ENCODE data around the gene PRKAR1B.
A peak's percentile ranks its signal among the peaks of the same experiment; 100 is the strongest.

The PRKAR1B gene

GRCh38 chr7:703049-703448 is 24.0 kb downstream of the PRKAR1B start:
- no peak overlapping the region for H3K4me3 ChIP-seq (ENCODE audit: low read depth, low read length)
- no peak for TF ChIP-seq CTCF (conservative IDR thresholded peaks at IDR 0.05; ENCODE audit: low read depth, low read length)
- DNase-seq (ENCODE audit: low read depth) = no peak

- no peak for TF ChIP-seq CTCF (conservative IDR thresholded peaks at IDR 0.05; ENCODE audit: low read depth, low read length)
- no peak for DNase-seq (ENCODE audit: low read depth)
- H3K4me3 ChIP-seq (ENCODE audit: low read depth, low read length) = no peak overlapping the region
Measured at GRCh38 chr7:701086-701671, 25.9 kb downstream of the PRKAR1B start.

GRCh38 chr7:699476-700170 is 27.5 kb downstream of the PRKAR1B start:
- no peak overlapping the region for H3K4me3 ChIP-seq (ENCODE audit: low read depth, low read length)
- TF ChIP-seq CTCF (conservative IDR thresholded peaks at IDR 0.05; ENCODE audit: low read depth, low read length) = no peak
- no peak for DNase-seq (ENCODE audit: low read depth)

GRCh38 chr7:698515-699475 is 28.3 kb downstream of the PRKAR1B start:
- peak; percentile 28 for DNase-seq (ENCODE audit: low read depth)
- no peak overlapping the region for H3K4me3 ChIP-seq (ENCODE audit: low read depth, low read length)
- no peak for TF ChIP-seq CTCF (conservative IDR thresholded peaks at IDR 0.05; ENCODE audit: low read depth, low read length)

- H3K4me3 ChIP-seq (ENCODE audit: low read depth, low read length) = no peak overlapping the region
- TF ChIP-seq CTCF (conservative IDR thresholded peaks at IDR 0.05; ENCODE audit: low read depth, low read length) = no peak
- no peak for DNase-seq (ENCODE audit: low read depth)
Measured at GRCh38 chr7:696812-697551, 30.1 kb downstream of the PRKAR1B start.

GRCh38 chr7:696426-696811 is 30.7 kb downstream of the PRKAR1B start:
- DNase-seq (ENCODE audit: low read depth) = no peak
- TF ChIP-seq CTCF (conservative IDR thresholded peaks at IDR 0.05; ENCODE audit: low read depth, low read length) = no peak

More at GRCh38 chr7:696426-696811, 30.7 kb downstream of the PRKAR1B start:
- H3K4me3 ChIP-seq (ENCODE audit: low read depth, low read length) = no peak overlapping the region
